ENCODE measurements around the gene WEE2. TPM values are rescaled to one million over a fixed set of nuclear protein-coding genes. Genes with fewer than 3 reads are reported as not detected.

Gene WEE2
- total and polyA plus RNA-seq, 8 donors: 0.37 TPM; not detected in 7

- H3K36me3 ChIP-seq: peaks cover 0 to 59% (median 56%) of the 10 kb centered on the region in 4 donors
- H3K27me3 ChIP-seq: no peaks in the 10 kb centered on the region
- peaks cover 0 to 13% (median 3%) of the 10 kb centered on the region in 4 donors for H3K4me1 ChIP-seq
- no peak for DNase-seq
- 93 to 98% (median 95%) methylated on average over 7 of the region's 7 CpGs for WGBS, 5 donors
- TF ChIP-seq POLR2A (IDR thresholded peaks at IDR 0.05) (no peak), POLR2AphosphoS5 (IDR thresholded peaks at IDR 0.05) (no peak), CTCF (IDR thresholded peaks at IDR 0.05) (no peak), EP300 (IDR thresholded peaks at IDR 0.05) (no peak)
- no peaks in the 10 kb centered on the region for H3K9me3 ChIP-seq
- H3K4me3 ChIP-seq: no peak overlapping the region
- intact Hi-C loops (cut with DNase I; ENCODE audit: low total_unique reads): no loop called here
- no peak overlapping the region for H3K27ac ChIP-seq
Observed at GRCh38 chr7:141671705-141672496, 36.3 kb upstream of the WEE2 start.

GRCh38 chr7:141673346-141673745, 34.8 kb upstream of the WEE2 start:
- Histone ChIP-seq H3K36me3 (peaks cover 3 to 57% (median 56%) of the 10 kb centered on the region in 4 donors), H3K9me3 (no peaks in the 10 kb centered on the region), H3K27ac (peak overlapping the region in 1 of 5 donors; percentile 55), H3K4me1 (peaks cover 0 to 13% (median 3%) of the 10 kb centered on the region in 4 donors), H3K4me3 (no peak overlapping the region), H3K27me3 (no peaks in the 10 kb centered on the region)
- 89 to 96% (median 94%) methylated on average over 3 of the region's 3 CpGs for WGBS, 5 donors
- TF ChIP-seq EP300 (IDR thresholded peaks at IDR 0.05): no peak
- no peak for TF ChIP-seq CTCF (IDR thresholded peaks at IDR 0.05)
- TF ChIP-seq POLR2A (IDR thresholded peaks at IDR 0.05): no peak
- TF ChIP-seq POLR2AphosphoS5 (IDR thresholded peaks at IDR 0.05): no peak
- DNase-seq: no peak
- intact Hi-C loops (cut with DNase I; ENCODE audit: low total_unique reads): no loop called here

- no peak overlapping the region for H3K4me3 ChIP-seq
- intact Hi-C loops (cut with DNase I; ENCODE audit: low total_unique reads): no loop called here
- peak overlapping the region; percentile 9 to 55 (median 33) for H3K27ac ChIP-seq
- H3K9me3 ChIP-seq: no peaks in the 10 kb centered on the region
- TF ChIP-seq POLR2A (IDR thresholded peaks at IDR 0.05) (no peak), EP300 (IDR thresholded peaks at IDR 0.05) (no peak), POLR2AphosphoS5 (IDR thresholded peaks at IDR 0.05) (no peak), CTCF (IDR thresholded peaks at IDR 0.05) (no peak)
- no peak for DNase-seq
- peaks cover 0 to 13% (median 3%) of the 10 kb centered on the region in 4 donors for H3K4me1 ChIP-seq
- no peaks in the 10 kb centered on the region for H3K27me3 ChIP-seq
- 83 to 95% (median 85%) methylated on average over 5 of the region's 5 CpGs for WGBS, 5 donors
- peaks cover 3 to 61% (median 56%) of the 10 kb centered on the region in 4 donors for H3K36me3 ChIP-seq
Observed at GRCh38 chr7:141674171-141674671, 33.9 kb upstream of the WEE2 start.

GRCh38 chr7:141674702-141675101, 33.5 kb upstream of the WEE2 start:
- Histone ChIP-seq H3K27ac (peak overlapping the region in 4 of 5 donors; percentile 9 to 55 (median 44)), H3K4me1 (peaks cover 0 to 13% (median 3%) of the 10 kb centered on the region in 4 donors), H3K27me3 (no peaks in the 10 kb centered on the region), H3K36me3 (peaks cover 3 to 66% (median 61%) of the 10 kb centered on the region in 4 donors), H3K9me3 (no peaks in the 10 kb centered on the region), H3K4me3 (no peak overlapping the region)
- no peak for DNase-seq
- intact Hi-C loops (cut with DNase I; ENCODE audit: low total_unique reads): no loop called here
- 71 to 75% (median 74%) methylated on average over 4 of the region's 4 CpGs for WGBS, 5 donors
- TF ChIP-seq CTCF (IDR thresholded peaks at IDR 0.05): peak in 3 of 7 experiments; percentile 8 to 30 (median 20)
- no peak for TF ChIP-seq EP300 (IDR thresholded peaks at IDR 0.05)

Measured in stomach (tissue), 9 donors.